HG02852 (cell line): ENCODE data around the gene SLC9C1.
"Not testable (repeated sequence)": the region's sequence is repeated elsewhere in the genome, so short reads cannot be mapped to it uniquely, and the experiment has no call there.

Source experiments
- ATAC-seq: cut with Tn5 transposase; IDR thresholded peaks from one replicate; pipeline ENCODE4 v1.9.1; 2021; ENCODE audit warnings: mild to moderate bottlenecking, moderate library complexity; ENCODE audit not compliant: unreplicated experiment

SLC9C1 gene

GRCh38 chr3:112199622-112200316, 94.2 kb downstream of the SLC9C1 start:
- no peak for ATAC-seq

- ATAC-seq = no peak
Measured at GRCh38 chr3:112197131-112197530, 96.9 kb downstream of the SLC9C1 start.

- ATAC-seq = no peak
Measured at GRCh38 chr3:112187300-112187699, 106.7 kb downstream of the SLC9C1 start.

GRCh38 chr3:112185423-112186035, 108.5 kb downstream of the SLC9C1 start:
- not testable (repeated sequence) for ATAC-seq

GRCh38 chr3:112175646-112176045, 118.4 kb downstream of the SLC9C1 start:
- ATAC-seq = no peak

- no peak for ATAC-seq
Measured at GRCh38 chr3:112175037-112175436, 119.0 kb downstream of the SLC9C1 start.

- no peak for ATAC-seq
Measured at GRCh38 chr3:112171144-112171543, 122.9 kb downstream of the SLC9C1 start.

GRCh38 chr3:112170046-112170445, 124.0 kb downstream of the SLC9C1 start:
- ATAC-seq = no peak

- peak; percentile 87 for ATAC-seq
Measured at GRCh38 chr3:112167758-112168157, 126.3 kb downstream of the SLC9C1 start.

GRCh38 chr3:112149136-112149535, 144.9 kb downstream of the SLC9C1 start:
- no peak for ATAC-seq

GRCh38 chr3:112143689-112144088, 150.3 kb downstream of the SLC9C1 start:
- no peak for ATAC-seq

- peak; percentile 62 for ATAC-seq
Measured at GRCh38 chr3:112143251-112143650, 150.8 kb downstream of the SLC9C1 start.

GRCh38 chr3:112141293-112141692, 152.7 kb downstream of the SLC9C1 start:
- no peak for ATAC-seq

GRCh38 chr3:112140584-112140983, 153.4 kb downstream of the SLC9C1 start:
- no peak for ATAC-seq

GRCh38 chr3:112138219-112138969, 155.6 kb downstream of the SLC9C1 start:
- ATAC-seq = no peak

- ATAC-seq = no peak
Measured at GRCh38 chr3:112137781-112138180, 156.2 kb downstream of the SLC9C1 start.

- ATAC-seq = peak; percentile 31
Measured at GRCh38 chr3:112136959-112137693, 156.9 kb downstream of the SLC9C1 start.

GRCh38 chr3:112136046-112136445, 158.0 kb downstream of the SLC9C1 start:
- ATAC-seq = no peak

- ATAC-seq = no peak
Measured at GRCh38 chr3:112134335-112135124, 159.5 kb downstream of the SLC9C1 start.

- no peak for ATAC-seq
Measured at GRCh38 chr3:112133626-112134334, 160.2 kb downstream of the SLC9C1 start.
